Keratinocyte (primary cell): ENCODE measurements around the gene NRM. TPM values are rescaled to one million over a fixed set of nuclear protein-coding genes. Genes with fewer than 3 reads are reported as not detected.
"Not testable (repeated sequence)": the region's sequence is repeated elsewhere in the genome, so short reads cannot be mapped to it uniquely, and the experiment has no call there.

Experiments
- DNase-seq: peaks from one replicate; pipeline ENCODE4 v3.0.0-alpha.2; 2011; ENCODE audit warnings: low read depth, missing footprints, low spot score
- FAIRE-seq: peaks from 2 replicates; lab custom pipeline; 2011; peaks lifted over from hg19 to GRCh38; lab: Jason Lieb, UNC
- H2AFZ ChIP-seq: 2 replicates; pipeline ENCODE4 v1.6.0; 2012; ENCODE audit warnings: low read length, control low read depth, inconsistent platforms; ENCODE audit not compliant: control insufficient read depth
- H3K27ac ChIP-seq: 2 replicates; pipeline ENCODE4 v1.5.1; 2011; ENCODE audit warnings: low read length; ENCODE audit not compliant: control insufficient read depth, insufficient read depth
- H3K27me3 ChIP-seq: 3 replicates; pipeline ENCODE4 v1.6.0; 2011; ENCODE audit warnings: low read length; ENCODE audit not compliant: control insufficient read depth, insufficient read depth; ENCODE audit errors: extremely low read depth
- H3K36me3 ChIP-seq, 2 experiments: 2 replicates in 1 of 2; 3 replicates in 1 of 2; pipeline ENCODE4 v1.5.1; 2011; ENCODE audit warnings: low read length in 2 of 2, mild to moderate bottlenecking in 1 of 2; ENCODE audit not compliant: control insufficient read depth in 2 of 2, insufficient read depth in 2 of 2; ENCODE audit errors: extremely low read depth in 1 of 2
- H3K4me1 ChIP-seq: 3 replicates; pipeline ENCODE4 v1.5.1; 2011; ENCODE audit warnings: low read length; ENCODE audit not compliant: control insufficient read depth, insufficient read depth; ENCODE audit errors: extremely low read depth
- H3K4me2 ChIP-seq: 3 replicates; pipeline ENCODE4 v1.6.0; 2011; ENCODE audit warnings: low read depth, low read length; ENCODE audit not compliant: control insufficient read depth, insufficient read depth; ENCODE audit errors: extremely low read depth
- H3K4me3 ChIP-seq, 3 experiments: fragments of 200-600 bp in 1 of 3; sonication (generic) in 1 of 3; 2 replicates in 2 of 3; 3 replicates in 1 of 3; pipeline ENCODE4 v1.5.1; 2011 to 2016; ENCODE audit warnings: low read length in 3 of 3, mild to moderate bottlenecking in 3 of 3, control low read depth in 2 of 3, inconsistent platforms in 1 of 3, low read depth in 1 of 3, mixed read lengths in 1 of 3, mixed run types in 1 of 3, moderate library complexity in 1 of 3; ENCODE audit not compliant: control insufficient read depth in 2 of 3, insufficient read depth in 2 of 3; ENCODE audit errors: extremely low read depth in 1 of 3
- H3K79me2 ChIP-seq: 2 replicates; pipeline ENCODE4 v1.6.0; 2012; ENCODE audit warnings: low read length; ENCODE audit not compliant: control insufficient read depth, insufficient read depth
- H3K9ac ChIP-seq: 3 replicates; pipeline ENCODE4 v1.6.0; 2011; ENCODE audit warnings: low read length; ENCODE audit not compliant: control insufficient read depth, insufficient read depth; ENCODE audit errors: extremely low read depth
- H3K9me1 ChIP-seq: 3 replicates; pipeline ENCODE4 v1.6.0; 2011; ENCODE audit warnings: low read length; ENCODE audit not compliant: control insufficient read depth, insufficient read depth; ENCODE audit errors: extremely low read depth
- H3K9me3 ChIP-seq: 2 replicates; pipeline ENCODE4 v1.5.1; 2012; ENCODE audit warnings: low read depth, low read length; ENCODE audit not compliant: control insufficient read depth
- H4K20me1 ChIP-seq: 3 replicates; pipeline ENCODE4 v1.6.0; 2011; ENCODE audit warnings: low read length; ENCODE audit not compliant: control insufficient read depth, insufficient read depth; ENCODE audit errors: extremely low read depth
- EZH2 ChIP-seq: IDR thresholded peaks from one replicate; pipeline ENCODE4 v1.6.1; 2012; ENCODE audit warnings: inconsistent platforms, mild to moderate bottlenecking, low read length, moderate library complexity
- dilution Hi-C: fragments of 300-500 bp; cut with MboI; formaldehyde crosslinking; loops from one replicate; pipeline ENCODE4 v1.7.0; 2020; ENCODE audit warnings: low sequenced_read_pairs; ENCODE audit not compliant: extremely low pct_ligation_motif_present
- polyA plus RNA-seq, 5 experiments: library from polyadenylated mRNA; depleted of rRNA in 3 of 5; stranded (reverse) in 3 of 5; stranded (forward) in 1 of 5; unstranded in 1 of 5; fragments of >200 nt; gene quantifications; 1 replicate in 1 of 5; 2 replicates in 3 of 5; 3 replicates in 1 of 5; pipeline versions ENCODE4 v1.2.1 to v1.2.3, GENCODE V29; 2011 to 2012; ENCODE audit warnings: missing spikeins in 2 of 5, low read depth in 1 of 5, low replicate concordance in 1 of 5
- TF ChIP-seq, protein P1 (sequence below), 3 experiments: IDR thresholded peaks in 1 of 3; conservative IDR thresholded peaks in 1 of 3; optimal IDR thresholded peaks in 1 of 3; 2 replicates in 2 of 3; 3 replicates in 1 of 3; pipeline versions ENCODE3 to v1.5.1; 2011; ENCODE audit warnings: low read length in 3 of 3, mild to moderate bottlenecking in 3 of 3, moderate library complexity in 2 of 3, control low read depth in 1 of 3, inconsistent platforms in 1 of 3; ENCODE audit not compliant: insufficient read depth in 2 of 3; ENCODE audit errors: extremely low read depth in 1 of 3

The NRM gene
- polyA plus RNA-seq, 1 donor (not counting 4 experiments of a cell fraction or from before 2014, with no cell fraction given), result 7.0 TPM

DNA sequence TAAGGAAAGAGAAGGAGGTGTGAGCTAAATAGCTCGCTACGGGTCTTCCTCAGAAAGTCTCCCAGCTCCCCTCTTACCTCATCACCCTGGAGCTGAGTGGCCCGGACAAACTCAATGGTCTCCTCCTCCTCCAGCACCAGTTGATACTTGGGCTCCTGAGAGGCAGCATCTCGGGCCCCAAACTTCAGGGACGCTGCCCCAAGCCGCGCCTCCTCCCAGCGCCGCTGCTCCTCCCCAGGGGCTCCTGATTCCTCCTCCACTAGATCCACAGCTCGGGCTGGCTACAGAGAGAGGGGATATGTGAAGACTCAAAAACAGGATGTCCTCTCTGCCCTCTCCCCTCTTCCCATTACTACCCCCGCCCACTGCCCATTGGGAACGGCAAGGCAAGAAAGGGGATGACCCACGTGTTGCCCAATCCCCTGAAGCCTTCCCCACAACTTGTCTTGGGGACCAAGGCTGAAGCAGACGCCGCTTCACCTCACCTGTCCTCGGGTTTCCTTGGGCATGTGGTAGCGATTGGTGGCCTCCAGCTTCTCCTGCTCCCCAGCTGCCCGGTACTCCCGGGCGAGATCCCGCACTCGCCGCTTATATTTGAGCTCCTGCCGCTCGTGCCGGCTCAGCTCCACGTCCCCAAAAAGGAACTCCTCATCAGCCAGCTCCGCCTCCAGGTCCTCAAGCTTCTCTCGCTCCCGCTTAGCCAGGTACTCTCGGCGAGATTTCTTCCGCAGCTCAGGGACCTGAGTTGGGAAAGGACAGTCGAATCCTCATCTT lies 25.6 kb downstream of the NRM start:
- Histone ChIP-seq H3K4me3 (no peak overlapping the region), H4K20me1 (no peaks in the 10 kb centered on the region), H3K27ac (no peak overlapping the region), H3K27me3 (no peaks in the 10 kb centered on the region), H2AFZ (no peak overlapping the region), H3K36me3 (peaks cover 39 to 47% of the 10 kb centered on the region in 2 experiments), H3K79me2 (no peaks in the 10 kb centered on the region), H3K9me1 (no peaks in the 10 kb centered on the region), H3K9me3 (no peaks in the 10 kb centered on the region), H3K4me1 (no peaks in the 10 kb centered on the region), H3K4me2 (no peak overlapping the region), H3K9ac (no peak overlapping the region)
- DNase-seq (no peak), FAIRE-seq (no peak)
- dilution Hi-C loops, result no loop called here
- TF ChIP-seq EZH2, result no peak
- TF ChIP-seq, protein P1, sequence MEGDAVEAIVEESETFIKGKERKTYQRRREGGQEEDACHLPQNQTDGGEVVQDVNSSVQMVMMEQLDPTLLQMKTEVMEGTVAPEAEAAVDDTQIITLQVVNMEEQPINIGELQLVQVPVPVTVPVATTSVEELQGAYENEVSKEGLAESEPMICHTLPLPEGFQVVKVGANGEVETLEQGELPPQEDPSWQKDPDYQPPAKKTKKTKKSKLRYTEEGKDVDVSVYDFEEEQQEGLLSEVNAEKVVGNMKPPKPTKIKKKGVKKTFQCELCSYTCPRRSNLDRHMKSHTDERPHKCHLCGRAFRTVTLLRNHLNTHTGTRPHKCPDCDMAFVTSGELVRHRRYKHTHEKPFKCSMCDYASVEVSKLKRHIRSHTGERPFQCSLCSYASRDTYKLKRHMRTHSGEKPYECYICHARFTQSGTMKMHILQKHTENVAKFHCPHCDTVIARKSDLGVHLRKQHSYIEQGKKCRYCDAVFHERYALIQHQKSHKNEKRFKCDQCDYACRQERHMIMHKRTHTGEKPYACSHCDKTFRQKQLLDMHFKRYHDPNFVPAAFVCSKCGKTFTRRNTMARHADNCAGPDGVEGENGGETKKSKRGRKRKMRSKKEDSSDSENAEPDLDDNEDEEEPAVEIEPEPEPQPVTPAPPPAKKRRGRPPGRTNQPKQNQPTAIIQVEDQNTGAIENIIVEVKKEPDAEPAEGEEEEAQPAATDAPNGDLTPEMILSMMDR (optimal IDR thresholded peaks at IDR 0.05 in 1 of 3, IDR thresholded peaks at IDR 0.05 in 1 of 3, conservative IDR thresholded peaks at IDR 0.05 in 1 of 3; ENCODE audit: extremely low read depth in 1 of 3, insufficient read depth in 2 of 3, low read length in 3 of 3), result no peak

DNA sequence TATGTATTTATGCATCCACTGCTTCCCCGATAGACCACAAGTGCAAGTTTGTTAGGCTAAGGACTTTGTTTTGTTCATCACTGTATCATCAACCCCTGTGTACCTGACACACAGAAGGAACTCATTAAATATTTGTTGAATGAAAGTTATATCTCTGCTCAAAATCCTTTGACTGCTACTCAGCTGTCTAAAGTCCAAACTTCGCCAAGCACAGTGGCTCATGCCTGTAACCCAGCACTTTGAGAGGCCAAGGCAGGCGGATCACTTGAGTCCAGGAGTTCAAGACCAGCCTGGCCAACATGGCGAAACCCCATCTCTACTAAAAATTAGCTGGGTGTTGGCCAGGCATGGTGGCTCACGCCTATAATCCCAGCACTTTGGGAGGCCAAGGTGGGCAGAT lies 32.9 kb downstream of the NRM start:
- H3K9me1 ChIP-seq, H3K27ac ChIP-seq, H3K4me1 ChIP-seq, H3K4me2 ChIP-seq, H2AFZ ChIP-seq, H3K27me3 ChIP-seq, H3K9ac ChIP-seq, H3K4me3 ChIP-seq, H3K79me2 ChIP-seq, dilution Hi-C loops, H3K9me3 ChIP-seq, FAIRE-seq, H4K20me1 ChIP-seq, DNase-seq: not testable (repeated sequence)
- peaks cover 58 to 70% of the 10 kb centered on the region in 2 experiments for H3K36me3 ChIP-seq
